HFF-Myc (cell line): ENCODE data around the gene PAIP1.

Experiments used
- DNase-seq: peaks from one replicate; pipeline ENCODE4 v3.0.0-alpha.2; 2011; ENCODE audit warnings: low read depth; ENCODE audit errors: extremely low read depth
- H3K4me3 ChIP-seq: replicated peaks from 2 replicates; pipeline ENCODE4 v1.5.1; 2011; ENCODE audit warnings: low read depth, mild to moderate bottlenecking, control low read depth, low read length
- CTCF ChIP-seq: IDR thresholded peaks from 2 replicates; pipeline ENCODE4 v1.5.1; 2012; ENCODE audit warnings: mild to moderate bottlenecking, low read depth, low read length, control low read depth; ENCODE audit errors: missing control alignments

Gene PAIP1

GRCh38 chr5:43556857-43557542 is at the start of gene PAIP1:
TSS of gene PAIP1 (minus strand) at chr5:43557077. CDS start at chr5:43556846, 231 bp downstream.
- peak within 1 kb of the TSS; percentile 65 for H3K4me3 ChIP-seq
- TF ChIP-seq CTCF: peak; percentile 32
- DNase-seq: peak; percentile 31

DNA sequence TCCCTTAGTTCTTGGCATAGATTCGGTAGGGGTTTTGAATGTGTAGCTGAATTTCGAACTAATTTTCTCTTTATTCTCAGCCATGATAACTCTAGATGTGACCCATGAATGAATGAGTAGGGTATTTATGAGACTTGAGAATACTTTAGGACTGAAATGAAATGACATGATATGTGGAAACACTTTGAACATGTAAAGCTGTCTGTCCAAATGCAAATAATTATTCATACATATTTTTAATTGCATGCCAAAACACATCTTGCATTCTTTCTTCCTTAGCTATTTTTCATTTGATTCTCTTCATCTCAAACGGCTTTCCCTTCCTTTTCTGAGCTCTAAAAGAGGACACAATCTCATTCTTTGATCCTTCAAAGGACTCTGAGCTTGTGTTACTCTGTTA is 49.5 kb upstream of the PAIP1 start:
- no peak for TF ChIP-seq CTCF

DNA sequence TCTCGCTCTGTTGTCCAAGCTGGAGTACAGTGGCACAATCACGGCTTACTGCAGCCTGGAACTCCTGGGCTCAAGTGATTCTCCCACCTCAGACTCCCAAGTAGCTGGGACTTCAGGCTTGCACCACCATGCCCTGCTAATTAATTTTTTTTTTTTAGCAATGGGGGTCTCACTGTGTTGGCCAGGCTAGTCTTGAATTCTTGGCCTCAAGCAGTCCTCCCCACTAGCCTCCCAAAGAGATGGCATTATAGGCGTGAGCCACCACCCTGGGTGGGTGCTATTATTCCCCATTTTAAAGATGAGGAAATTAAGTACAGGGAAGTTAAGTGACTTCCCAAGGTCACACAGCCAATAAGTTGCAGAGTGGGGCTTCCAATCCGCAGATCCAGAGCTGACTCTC is 47.8 kb upstream of the PAIP1 start:
- no peak for TF ChIP-seq CTCF
- no peak for DNase-seq
- peak overlapping the region; percentile 70; the same call in 1 of the 2 replicates for H3K4me3 ChIP-seq

More for the DNA sequence above, 49.5 kb upstream of the PAIP1 start:
- no peak for DNase-seq
- H3K4me3 ChIP-seq: no peak overlapping the region

DNA sequence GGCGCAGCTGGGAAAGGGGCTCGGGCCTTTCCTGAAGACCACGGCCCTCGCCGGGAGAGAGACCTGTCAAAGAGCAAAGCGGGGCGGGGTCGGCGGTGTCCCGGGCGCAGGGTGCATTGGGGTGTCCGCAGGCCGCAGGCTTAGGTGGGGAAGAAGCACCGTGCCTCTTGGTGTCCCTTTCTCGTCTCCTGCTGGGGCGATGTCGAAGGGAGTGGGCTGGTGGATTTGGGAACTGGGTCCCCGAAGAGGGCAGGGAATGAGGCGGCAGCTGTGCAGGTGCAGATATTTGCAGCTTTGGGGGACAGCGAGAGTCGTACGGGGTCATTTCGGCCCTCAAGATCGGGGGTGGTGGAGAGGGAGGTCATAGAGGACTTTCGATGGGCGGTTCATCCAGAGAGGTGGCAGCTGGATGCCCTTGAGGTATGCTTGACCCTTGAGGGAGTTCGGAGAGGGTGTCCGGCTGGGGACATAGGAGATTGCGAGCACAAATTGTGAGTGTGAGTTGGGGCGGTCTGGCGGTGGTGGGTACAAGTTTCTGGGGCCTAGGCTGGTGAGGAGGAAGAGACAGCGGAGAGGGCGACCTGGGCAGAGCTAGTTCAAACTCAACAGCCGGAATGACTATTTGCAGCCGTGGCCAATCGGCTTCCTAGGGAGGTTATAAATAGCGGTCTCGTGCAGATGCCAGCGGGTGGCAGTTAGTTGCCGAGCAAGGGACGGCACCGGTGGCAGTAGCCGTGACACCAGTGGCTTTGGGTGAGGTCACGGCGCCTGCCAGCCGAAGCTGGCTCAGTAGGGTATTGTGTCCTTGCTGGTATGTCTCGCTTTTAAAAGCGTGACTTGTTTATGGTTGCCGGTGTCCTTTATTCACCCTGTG is 46.7 kb upstream of the PAIP1 start:
- TF ChIP-seq CTCF: no peak
- peak; percentile 17 for DNase-seq

GRCh38 chr5:43602461-43603343 is 45.8 kb upstream of the PAIP1 start, which contains the start of gene NNT:
TSS of gene NNT (plus strand) at chr5:43603180. CDS start at chr5:43609196, 6,016 bp downstream.
- DNase-seq: peak; percentile 37
- peak within 1 kb of the TSS; percentile 70 for H3K4me3 ChIP-seq
- no peak for TF ChIP-seq CTCF

More for the DNA sequence above, 46.7 kb upstream of the PAIP1 start:
- H3K4me3 ChIP-seq: peak overlapping the region; percentile 70
